Measurements from ENCODE around the gene PTPRH.
"Not testable (repeated sequence)": the region's sequence is repeated elsewhere in the genome, so short reads cannot be mapped to it uniquely, and the experiment has no call there.

PTPRH gene

DNA sequence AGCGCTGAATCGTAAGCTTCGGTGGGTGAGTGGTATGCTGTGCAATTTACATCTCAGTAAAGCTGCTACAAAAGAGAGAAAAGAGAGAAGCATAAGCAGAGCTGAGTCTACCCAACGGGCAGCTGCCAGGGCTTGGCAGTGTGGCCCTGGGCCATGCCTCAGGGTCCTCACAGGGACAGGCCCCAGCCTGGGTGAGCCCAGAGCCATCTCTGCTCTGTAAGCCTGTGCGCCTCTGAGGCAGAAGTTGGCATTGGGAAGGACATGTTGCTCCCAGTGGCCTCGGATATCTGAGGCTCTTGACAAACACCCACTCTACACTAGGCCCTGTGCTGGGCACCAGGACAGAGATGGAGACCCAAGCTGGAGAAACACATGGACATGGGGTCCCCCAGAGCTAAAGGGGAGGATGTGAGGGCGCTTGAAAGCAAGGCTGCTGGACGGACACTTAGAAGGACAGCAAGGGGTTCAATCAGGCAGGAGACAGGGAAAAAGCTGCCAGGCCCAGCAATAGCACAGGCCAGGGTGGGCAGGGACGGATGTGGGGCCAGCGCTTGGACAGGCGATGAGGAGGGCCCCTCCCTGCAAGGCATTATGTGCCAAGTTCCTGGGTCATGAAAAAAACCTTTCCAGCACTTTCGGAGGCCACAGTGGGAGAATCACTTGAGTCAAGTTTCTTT is 34.8 kb upstream of the PTPRH start:
- FAIRE-seq: no peak

DNA sequence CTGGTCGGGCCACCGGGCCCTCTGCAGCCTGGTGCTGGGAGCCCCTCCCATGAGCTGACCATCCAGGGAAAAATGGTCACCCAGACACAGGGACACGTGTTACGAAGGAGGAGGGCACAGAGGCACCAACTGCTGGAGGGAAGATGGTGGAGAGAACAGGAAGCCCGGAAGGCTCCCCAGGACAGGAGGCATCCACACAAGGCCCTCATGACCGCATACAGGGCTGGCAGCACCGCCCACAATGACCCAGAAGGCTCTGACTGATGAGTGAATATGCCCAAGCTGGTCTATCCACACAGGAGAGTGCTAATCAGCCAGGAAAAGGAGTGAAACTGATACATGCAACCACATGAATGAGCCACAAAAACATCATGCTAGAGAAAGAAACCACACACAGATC is 33.2 kb upstream of the PTPRH start:
- FAIRE-seq: no peak

DNA sequence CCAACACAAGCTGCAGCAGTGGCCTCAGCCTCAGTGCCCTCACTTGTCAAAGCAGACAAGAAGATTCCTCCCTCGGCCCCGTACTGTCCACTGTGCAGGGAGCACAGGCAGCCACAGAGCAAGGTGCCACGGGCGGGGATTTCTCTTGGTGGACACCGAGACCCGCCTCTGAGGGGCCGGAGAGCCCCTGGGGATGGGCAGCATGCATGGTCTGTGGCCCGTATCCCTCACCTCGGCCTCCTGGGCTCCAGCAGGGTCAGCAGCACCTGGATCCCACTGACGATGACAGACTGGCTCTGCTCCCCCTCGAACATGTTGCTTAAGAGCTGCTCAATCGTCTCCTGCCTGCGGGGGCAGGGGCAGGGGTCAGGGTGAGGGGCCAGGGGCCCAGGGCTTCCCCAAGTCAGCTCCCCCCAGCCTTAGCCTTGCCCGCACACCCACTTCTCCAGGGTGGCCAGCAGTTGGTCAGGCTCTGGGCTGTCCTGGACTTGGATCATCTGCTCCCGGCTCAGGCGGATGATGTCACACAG is 32.7 kb upstream of the PTPRH start:
- FAIRE-seq: no peak

DNA sequence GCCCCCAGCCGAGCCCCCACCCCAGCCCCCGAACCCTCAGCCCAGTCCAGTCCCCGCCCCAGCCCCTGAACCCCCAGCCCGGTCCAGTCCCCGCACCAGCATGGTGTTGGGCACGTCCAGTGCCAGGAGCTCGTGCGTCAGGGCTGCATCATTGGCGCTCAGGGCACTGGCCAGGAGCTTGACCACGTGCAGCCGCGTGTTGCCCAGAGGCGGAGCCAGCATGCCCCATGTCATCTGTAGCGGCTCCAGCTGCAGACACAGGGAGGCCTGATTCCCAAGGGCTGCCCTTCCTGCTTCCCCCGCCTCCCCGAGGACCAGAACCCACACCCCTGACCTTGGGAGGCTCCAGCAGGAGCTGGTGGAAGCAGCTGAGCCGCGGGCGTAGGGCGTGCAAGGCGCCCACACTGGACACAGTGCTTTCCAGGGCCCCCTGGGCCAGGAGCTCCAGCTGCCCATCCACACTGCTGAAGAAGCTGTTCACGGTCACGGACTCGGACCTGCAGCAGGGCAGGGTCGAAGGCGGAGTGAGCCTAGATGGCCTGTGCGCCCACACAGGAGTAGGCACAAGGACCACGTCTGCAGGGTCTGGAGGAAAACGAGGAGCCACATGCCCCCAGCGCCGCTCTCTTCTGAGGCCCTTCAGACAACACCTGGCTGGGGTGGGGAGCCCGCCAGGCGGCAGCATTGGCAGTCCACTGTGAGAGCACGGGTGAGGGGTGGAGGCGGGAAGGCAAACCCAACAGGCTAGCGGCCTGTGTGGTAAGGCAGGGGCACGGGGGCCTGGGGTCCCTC is 32.0 kb upstream of the PTPRH start:
- no peak for FAIRE-seq

DNA sequence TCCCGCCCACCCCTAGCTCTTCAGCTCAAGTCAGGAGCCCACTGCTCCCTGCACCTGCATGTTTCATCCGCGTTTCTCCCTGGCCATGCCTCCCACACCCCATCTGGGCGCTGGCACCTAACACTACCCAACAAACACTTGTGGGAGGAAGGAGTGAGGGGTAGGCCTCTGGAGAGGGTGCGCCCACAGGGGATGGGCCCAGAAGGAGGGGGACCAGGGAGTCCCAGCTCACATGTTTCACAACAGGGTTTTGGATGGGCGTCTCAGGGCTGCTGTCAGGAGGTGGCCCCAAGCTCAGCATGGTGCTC is 31.4 kb upstream of the PTPRH start:
- no peak for FAIRE-seq

DNA sequence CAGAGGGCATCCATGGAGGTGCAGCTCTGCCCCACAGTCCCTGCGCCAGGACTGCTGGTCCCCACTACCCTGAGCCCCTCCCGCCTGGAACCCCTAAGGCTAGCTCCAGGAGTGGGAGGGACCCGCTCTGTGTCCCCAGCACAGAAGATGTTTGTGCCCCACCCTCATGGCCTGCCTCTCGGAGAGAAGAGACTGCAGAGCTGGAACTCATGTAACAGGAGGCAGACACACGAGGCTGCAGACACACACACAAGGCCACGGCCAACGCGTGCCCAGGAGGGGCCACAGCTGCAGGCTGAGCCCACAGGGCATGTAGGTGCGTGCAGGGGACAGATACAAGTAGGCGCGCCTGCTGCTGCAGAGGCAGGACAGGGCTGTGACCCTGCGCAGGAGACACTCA is 29.7 kb upstream of the PTPRH start:
- no peak for FAIRE-seq

DNA sequence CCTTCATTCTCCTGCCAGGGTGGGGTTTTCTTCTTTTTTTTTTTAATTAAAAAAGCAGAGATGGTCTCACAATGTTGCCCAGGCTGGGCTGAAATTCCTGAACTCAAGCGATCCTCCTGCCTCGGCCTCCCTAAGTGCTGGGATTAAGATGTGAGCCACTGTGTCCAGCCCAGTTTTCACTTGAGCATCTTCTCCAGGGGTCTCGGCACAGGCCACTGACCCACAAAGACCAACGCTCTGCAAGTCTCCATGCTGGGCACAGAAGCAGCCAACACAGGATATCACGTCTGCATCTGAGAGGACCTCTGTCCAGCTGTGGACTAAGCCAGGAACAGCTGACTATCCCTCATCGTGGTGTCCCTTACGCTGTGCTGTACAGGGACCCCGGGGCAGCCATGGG is 28.7 kb upstream of the PTPRH start:
- FAIRE-seq: no peak

DNA sequence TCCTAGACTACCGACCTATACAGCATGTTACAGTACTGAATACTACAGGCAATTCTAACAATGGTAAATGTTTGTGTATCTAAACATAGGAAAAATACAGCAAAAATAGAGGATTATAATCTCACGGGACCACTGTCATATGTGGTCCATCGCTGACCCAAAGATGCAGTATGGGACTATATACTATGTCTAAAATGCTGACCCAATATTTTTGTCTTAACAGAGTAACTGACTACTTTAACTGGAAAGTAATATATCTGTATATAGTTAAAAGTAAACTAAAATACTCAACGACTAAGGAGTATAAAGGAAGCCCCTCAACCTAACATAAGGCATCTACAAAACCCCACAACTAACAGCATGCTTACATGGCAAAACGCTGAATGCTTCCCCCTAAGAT is 23.7 kb upstream of the PTPRH start:
- FAIRE-seq: no peak

DNA sequence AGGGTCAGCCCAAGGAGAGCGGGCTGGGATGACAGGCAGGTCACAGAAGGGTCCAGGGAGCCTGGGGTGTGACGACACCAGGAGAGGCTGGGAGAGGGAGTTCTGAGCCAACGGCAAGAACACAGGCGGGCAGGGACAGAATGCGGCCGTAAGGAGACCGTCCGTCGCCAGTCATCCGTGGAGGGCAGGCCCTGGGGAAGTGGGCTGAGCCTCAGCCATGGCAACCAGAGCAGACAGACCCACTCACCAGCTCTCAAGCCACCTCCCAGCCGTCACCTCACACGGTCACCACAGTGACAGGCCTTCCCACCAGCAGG is 22.9 kb upstream of the PTPRH start:
- no peak for FAIRE-seq

DNA sequence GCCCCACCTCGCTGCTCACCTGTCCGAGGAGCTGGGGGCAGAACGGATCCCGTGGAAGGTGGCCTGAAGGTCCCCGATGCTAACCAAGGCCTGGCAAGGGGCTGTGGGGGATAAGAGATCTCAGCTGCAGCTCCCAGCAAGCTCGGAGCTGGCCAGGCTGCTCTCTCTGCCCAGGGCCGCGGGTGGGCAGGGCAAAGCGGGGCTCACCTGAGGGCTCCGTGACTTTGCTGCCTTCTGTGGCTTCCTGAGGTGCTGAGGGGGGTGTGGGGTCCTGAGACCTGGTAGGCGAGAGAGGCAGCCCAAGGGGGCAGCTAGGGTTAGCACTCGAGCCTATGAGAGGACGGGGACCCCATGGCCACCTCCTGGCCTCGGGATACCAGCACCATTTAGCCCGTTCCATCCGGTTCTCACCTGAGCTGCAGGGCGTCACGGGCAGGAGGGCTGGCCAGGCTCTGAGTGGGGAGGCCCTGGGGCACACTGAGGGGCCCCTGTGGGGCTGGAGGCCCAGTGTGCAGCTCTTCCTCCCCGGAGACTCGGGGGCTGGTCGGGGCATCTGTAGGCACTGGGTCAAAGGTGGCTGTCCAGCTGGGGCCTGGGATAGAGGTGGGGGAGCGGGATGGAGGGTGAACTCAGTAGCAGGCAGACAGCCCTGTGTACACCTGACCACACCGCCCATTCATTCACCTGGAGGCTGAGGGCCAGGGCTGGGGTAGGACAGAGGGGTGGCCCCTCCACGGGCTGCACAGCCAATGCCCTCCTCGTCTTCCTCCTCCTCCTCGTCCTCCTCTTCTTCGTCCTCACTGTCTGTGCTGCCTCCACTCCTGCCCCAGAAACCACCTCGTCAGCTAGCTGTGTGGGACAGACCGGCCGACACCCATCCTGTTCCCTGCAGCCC is 22.3 kb upstream of the PTPRH start:
- no peak for FAIRE-seq

DNA sequence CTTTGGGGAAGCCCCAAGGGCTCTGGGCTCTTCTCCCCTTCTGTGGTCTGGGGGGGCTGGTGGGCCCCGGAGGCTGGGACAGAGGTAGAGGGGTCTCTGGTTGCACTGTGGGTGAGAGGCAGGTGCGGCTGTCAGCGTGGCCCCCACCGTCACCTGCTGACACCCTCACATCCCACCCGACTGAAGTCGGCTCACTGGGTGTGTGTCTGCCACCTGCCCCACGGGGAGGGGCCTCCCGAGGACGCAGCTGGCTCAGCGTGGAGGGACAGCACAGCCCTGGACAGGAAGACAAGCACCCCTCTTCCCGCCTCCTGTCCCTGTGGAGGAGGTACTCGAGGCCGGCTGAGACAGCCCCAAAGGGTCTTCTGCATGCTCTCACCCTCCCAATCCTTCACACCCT is 21.5 kb upstream of the PTPRH start:
- FAIRE-seq: no peak

DNA sequence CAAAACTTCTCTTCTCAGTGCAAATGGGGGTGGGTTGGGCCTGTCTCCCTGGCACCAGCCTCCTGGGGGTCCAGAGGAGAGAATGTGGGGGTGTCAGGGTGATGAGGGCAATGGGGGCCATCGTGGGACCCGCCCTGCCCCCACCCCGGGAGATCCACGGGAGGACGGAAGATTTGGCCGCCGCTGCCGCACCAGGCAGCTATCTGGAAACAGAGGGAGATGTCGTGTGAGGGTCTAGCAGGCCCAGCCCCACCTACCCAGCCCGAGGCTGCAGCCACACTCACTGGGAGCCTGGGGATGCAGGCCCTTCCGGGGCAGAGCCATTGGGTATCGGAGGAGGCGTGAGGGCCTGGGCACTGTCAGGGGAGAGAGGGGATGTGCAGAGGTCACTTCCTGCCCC is 21.0 kb upstream of the PTPRH start:
- no peak for FAIRE-seq

DNA sequence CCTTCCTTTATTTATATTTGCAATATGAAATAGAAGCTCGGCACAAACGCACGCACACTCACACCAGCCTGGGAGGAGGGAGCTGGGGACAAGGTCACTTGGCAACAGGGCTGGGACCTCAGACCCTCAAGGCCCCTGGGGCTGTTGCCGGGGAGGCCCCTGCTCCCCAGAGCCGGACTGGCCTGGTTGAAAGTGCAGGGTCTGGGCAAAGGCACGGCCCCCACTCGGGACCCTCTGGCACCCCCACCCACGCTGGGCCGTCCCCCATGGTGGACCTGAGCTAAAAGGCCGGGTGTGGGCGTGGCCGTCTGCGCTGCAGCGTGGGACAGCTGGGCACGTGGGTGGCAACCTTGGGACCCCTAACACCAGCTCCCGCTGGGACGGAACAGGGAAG is 20.5 kb upstream of the PTPRH start:
- no peak for FAIRE-seq

DNA sequence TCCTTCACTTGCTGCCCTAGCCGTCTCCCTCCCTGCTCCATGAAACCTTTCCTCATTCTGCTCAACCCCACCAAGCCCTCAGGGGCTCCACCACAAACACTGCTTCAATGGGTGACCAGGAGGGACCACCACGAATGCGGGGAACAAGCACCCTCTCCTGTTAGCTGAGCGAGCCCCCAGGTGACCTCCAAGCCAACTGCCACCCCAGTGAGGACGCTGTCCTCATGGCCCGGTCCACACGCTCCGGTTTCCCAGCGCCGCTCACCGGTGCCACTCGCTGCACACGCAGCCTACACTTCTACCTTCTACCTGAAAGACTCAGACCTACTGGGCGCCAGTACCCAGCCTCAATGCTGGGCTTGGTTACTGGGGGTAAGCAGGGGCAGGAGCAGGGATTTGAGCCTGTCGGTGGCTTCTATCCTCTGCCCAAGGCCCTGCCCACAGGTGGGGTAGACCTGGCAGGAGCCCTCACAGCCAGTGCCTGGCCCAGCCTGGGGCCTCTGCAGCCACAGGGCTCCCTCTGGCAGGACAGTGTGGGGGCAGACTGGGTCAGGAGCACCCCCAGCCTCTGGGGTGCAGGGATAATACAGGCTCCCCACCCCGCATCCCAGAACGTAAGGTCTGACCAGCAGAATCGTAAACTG is 20.0 kb upstream of the PTPRH start:
- FAIRE-seq: no peak

DNA sequence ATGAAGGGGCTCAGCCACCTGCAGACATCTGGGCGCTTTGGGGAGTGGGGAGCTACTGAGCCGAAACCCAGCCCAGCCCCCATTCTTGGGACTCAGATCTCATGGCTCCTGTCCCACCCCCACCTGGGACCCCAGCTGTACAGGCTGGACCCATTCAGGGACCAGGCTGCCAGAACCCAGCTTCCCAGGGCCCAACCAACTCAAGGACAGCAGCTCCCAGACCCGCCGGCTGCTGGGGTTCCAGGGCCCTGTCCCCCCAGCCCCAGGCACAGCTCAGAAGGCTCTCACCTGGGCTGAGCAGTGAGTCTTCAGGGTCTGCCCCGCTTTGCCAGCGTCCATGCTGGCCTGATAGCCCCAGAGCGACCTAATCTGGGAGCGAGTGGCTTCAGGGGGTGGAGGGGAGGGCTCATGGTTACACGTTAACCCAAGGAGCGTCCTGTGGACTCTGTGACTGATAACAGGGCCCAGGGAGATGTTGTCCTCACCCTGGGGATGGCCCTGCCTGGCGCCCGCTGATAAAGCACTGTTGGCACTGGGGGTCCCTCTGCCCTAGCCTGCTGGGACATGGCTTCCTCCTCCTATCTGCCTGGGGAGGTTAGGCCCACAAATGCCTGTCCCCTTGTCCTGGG is 19.2 kb upstream of the PTPRH start, which contains the start of gene TMEM86B:
TMEM86B (minus strand) TSS at position 361 of the 629 bp plus-strand sequence; CDS start at position 339, 22 bp downstream.
- FAIRE-seq: no peak

DNA sequence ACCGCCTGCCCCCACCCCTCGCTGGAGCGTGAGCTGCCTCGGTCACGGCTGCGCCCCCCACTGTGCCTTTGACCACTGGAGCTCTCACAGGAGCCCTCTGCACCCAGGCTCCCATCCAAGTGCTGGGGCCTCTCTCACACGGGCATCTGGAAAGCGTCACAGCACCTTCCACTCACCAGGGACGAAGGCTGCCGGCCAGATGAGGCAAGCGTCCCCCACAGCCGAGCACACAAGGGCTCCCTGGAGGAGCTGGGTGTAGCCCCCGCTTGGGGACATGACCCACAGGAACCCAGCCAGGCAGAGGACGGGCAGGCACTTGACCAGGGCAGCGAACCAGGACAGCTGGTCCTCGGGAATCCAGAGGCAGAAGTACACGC is 18.7 kb upstream of the PTPRH start:
- FAIRE-seq: no peak

DNA sequence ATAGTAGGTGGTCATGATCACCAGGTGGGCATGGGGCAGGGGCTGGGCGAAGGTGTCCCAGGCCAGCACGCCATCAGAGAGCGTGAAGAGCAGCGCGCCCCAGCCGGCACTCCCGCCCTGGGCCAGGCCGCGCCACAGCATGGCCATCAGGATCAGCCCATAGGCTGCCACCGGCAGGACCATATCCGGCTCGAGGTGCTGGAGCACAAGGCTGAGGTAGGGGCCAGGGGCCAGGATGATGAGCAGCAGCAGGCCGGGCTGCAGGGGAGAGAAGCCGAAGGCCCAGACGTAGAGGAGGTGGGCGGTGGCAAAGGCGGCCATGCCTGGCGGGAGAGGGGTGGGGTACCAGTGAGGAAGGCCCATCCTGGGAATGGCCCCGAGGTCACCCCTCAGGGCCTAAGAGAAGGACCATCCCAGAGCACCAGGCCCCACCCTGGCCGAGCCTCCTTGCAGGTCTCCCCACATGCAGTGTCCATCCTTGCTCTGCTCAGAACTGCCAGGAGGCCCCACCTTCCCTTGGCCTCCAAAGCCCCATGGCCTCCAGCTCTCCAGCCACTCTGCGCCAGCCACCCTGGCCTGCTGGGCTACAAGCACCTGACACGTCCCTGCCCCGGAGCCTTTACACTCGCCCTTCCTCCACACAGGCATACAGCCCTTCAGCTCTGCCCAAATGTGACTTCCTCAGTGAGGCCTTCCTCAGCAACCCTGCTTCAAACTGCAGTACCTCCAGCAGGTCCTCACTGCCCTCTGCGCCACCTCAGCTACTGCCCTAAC is 18.1 kb upstream of the PTPRH start:
- FAIRE-seq: no peak

DNA sequence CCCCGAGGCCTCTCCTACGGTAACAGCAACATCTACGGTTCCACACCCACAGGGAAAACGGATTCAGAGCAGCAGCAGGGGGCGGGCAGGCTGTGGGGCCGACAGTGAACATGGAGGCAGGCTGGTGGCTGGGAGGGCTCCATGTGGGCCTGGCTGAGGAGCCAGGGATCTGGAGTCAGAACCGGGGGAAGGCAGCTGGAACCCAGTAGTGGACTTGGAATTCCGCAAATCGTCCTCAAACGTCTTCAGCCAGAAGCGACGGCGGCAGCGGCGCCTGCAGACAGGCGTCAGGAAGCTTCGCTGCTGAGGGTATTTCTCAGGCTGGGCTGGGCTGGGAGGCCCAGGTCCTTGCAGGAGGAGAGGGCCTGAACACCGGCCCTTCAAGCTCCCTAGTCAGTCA is 17.5 kb upstream of the PTPRH start:
- no peak for FAIRE-seq

DNA sequence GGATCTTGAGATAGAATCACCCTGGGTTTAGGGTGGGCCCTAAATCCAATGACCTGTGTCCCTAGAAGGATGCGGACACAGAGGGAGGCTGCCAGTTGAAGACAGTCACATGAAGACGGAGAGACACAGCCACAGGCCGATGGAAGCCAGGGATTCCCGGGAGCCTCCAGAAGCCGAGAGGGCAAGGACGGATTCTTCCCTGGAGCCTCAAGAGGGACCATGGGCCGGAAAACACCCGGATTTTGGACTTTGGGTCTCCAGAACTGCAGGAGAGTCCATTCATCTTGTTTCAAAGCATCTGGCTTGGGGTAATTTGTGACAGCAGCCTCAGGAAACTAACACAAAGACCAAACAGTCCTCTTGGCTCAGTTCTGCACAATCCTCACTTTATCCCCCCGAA is 17.0 kb upstream of the PTPRH start:
- FAIRE-seq: no peak

DNA sequence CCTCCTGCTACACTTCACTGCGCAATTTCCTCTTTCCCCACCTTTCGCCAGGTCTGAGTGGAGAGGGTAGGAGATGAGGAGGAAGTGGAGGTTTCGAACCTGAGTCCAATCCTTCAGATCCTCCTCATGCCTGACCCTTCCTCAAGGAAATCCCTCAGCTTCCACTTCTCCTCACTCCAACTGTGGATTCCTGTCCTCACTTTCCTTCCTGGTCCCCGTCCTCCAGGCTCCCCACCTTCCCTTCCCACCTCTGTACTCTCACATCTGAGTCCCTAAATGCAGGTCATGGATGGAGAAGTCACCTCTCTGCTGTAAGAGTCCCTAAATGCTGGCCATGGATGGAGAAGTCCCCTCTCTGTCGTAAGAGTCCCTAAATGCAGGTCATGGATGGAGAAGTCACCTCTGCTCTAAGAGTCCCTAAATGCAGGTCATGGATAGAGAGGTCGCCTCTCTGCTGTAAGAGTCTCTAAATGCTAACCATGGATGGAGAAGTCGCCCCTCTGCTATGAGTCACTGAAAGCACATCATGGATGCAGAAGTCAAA is 16.2 kb upstream of the PTPRH start:
- no peak for FAIRE-seq

DNA sequence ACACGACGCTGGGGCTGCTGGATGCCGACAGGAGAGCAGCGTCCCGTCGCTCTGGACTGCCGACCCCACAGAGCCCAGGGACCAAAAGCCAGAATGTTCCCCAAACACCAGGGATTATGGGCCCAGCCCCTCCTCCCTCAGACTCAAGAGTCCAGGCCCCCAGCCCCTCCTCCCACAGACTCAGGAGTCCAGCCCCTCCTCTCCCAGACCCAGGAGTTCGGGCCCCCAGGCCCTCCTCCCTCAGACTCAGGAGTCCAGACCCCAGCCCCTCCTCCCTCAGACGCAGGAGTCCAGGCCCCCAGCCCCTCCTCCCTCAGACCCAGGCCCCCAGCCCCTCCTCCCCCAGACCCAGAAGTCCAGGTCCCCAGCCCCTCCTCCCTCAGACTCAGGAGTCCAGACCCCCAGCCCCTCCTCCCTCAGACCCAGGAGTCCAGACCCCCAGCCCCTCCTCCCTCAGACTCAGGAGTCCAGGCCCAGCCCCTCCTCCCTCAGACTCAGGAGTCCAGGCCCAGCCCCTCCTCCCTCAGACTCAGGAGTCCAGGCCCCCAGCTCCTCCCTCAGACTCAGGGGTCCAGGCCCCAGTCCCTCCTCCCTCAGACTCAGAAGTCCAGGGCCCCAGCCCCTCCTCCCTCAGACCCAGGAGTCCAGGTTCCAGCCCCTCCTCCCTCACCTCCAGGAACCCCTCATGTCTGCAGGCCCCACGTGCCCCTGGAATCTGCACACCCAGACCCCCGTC is 15.5 kb upstream of the PTPRH start:
- FAIRE-seq: not testable (repeated sequence)
